Measurements from ENCODE around the gene CFAP90.

GRCh38 chr5:7794823-7795222 is 56.1 kb downstream of the CFAP90 start:
- TF ChIP-seq EZH2 (IDR thresholded peaks at IDR 0.05; ENCODE audit: borderline replicate concordance, insufficient read depth, low read length, poor library complexity, severe bottlenecking) (no peak), TAF1 (IDR thresholded peaks at IDR 0.05; ENCODE audit: low read depth) (no peak), EP300 (conservative IDR thresholded peaks at IDR 0.05; ENCODE audit: poor library complexity, severe bottlenecking) (no peak), REST (IDR thresholded peaks at IDR 0.05; ENCODE audit: borderline replicate concordance) (no peak), MXI1 (conservative IDR thresholded peaks at IDR 0.05; ENCODE audit: poor library complexity, severe bottlenecking) (no peak)
- TF ChIP-seq, protein P1, sequence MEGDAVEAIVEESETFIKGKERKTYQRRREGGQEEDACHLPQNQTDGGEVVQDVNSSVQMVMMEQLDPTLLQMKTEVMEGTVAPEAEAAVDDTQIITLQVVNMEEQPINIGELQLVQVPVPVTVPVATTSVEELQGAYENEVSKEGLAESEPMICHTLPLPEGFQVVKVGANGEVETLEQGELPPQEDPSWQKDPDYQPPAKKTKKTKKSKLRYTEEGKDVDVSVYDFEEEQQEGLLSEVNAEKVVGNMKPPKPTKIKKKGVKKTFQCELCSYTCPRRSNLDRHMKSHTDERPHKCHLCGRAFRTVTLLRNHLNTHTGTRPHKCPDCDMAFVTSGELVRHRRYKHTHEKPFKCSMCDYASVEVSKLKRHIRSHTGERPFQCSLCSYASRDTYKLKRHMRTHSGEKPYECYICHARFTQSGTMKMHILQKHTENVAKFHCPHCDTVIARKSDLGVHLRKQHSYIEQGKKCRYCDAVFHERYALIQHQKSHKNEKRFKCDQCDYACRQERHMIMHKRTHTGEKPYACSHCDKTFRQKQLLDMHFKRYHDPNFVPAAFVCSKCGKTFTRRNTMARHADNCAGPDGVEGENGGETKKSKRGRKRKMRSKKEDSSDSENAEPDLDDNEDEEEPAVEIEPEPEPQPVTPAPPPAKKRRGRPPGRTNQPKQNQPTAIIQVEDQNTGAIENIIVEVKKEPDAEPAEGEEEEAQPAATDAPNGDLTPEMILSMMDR (IDR thresholded peaks at IDR 0.05; ENCODE audit: poor library complexity, severe bottlenecking) = no peak

Measured in neural cell (in vitro differentiated cells).